ENCODE measurements around the gene CSNK1A1.

GRCh38 chr5:149561848-149562247 is 10.6 kb upstream of the CSNK1A1 start:
- TF ChIP-seq, protein P1, sequence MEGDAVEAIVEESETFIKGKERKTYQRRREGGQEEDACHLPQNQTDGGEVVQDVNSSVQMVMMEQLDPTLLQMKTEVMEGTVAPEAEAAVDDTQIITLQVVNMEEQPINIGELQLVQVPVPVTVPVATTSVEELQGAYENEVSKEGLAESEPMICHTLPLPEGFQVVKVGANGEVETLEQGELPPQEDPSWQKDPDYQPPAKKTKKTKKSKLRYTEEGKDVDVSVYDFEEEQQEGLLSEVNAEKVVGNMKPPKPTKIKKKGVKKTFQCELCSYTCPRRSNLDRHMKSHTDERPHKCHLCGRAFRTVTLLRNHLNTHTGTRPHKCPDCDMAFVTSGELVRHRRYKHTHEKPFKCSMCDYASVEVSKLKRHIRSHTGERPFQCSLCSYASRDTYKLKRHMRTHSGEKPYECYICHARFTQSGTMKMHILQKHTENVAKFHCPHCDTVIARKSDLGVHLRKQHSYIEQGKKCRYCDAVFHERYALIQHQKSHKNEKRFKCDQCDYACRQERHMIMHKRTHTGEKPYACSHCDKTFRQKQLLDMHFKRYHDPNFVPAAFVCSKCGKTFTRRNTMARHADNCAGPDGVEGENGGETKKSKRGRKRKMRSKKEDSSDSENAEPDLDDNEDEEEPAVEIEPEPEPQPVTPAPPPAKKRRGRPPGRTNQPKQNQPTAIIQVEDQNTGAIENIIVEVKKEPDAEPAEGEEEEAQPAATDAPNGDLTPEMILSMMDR (conservative IDR thresholded peaks at IDR 0.05; ENCODE audit: low read depth, low read length): no peak
- no peak for TF ChIP-seq EZH2 (IDR thresholded peaks at IDR 0.05; ENCODE audit: borderline replicate concordance, low read depth, low read length, poor library complexity, severe bottlenecking)

Measured in A673 (cell line).